HG02884 (cell line): Measurements from ENCODE around the gene CD80.

Experiments used
- ATAC-seq: cut with Tn5 transposase; IDR thresholded peaks from one replicate; pipeline ENCODE4 v1.9.1; 2021; ENCODE audit warnings: mild to moderate bottlenecking, moderate library complexity; ENCODE audit not compliant: unreplicated experiment

Gene CD80

DNA sequence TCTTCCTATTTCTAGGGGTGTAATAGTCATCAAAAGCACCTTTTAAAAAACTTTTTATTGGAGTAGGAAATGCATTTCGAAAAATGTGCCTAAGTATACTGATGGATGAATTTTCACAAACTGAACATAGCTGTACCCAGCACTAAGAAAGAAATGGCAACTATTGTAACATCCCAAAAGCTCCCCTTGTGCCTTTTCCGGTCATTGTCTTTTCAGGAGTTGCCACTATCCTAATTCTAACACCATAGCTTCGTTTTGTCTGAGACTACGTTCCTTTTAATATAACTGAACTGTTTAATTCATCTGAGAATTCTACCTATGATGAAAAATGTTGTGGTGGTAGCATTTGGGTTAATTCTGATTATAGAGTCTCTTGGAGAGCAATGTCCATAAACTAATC lies 59.1 kb downstream of the CD80 start:
- no peak for ATAC-seq

DNA sequence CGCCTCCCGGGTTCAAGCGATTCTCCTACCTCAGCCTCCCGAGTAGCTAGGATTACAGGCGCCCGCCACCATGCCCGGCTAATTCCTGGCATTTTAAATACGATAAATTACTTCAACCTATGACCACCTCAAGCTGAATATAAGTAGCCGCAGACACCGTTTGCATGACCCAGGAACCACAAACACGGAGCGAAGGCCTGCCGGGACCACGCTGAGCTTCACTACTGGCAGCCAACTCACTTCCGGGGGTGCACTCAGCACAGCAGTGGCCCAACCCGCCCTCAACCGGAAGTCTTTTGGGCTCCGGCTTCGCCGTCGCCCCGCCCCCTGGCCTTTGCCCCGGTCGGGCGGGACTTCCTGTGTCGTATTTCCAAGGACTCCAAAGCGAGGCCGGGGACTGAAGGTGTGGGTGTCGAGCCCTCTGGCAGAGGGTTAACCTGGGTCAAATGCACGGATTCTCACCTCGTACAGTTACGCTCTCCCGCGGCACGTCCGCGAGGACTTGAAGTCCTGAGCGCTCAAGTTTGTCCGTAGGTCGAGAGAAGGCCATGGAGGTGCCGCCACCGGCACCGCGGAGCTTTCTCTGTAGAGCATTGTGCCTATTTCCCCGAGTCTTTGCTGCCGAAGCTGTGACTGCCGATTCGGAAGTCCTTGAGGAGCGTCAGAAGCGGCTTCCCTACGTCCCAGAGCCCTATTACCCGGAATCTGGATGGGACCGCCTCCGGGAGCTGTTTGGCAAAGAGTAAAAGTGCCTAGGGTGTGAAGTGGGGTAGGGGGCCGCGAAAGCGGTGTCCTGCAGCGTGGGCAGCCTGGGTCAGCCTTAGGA lies 61.0 kb downstream of the CD80 start, which contains the start of gene TIMMDC1:
Gene TIMMDC1, plus strand, starts transcription at position 362 of the 826 bp plus-strand sequence. Its CDS starts 187 bp downstream, at position 549.
- peak; percentile 97 for ATAC-seq

DNA sequence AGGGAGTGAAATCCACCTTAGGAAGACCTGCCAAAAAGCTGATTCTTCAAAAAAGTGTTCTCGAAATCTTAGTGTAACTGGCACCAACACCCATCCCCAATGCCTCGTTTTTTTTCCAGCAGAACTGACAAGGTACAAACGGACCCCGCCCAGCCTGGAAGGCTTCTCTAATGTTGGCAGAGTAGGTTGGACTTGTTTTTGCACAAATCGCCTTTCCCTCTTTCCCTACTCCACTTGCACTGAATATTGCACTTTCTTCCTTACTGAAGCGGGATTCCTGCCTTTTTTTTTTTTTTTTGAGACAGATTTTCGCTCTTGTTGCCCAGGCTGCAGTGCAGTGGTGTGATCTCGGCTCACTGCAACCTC lies 61.6 kb downstream of the CD80 start:
- ATAC-seq: no peak

DNA sequence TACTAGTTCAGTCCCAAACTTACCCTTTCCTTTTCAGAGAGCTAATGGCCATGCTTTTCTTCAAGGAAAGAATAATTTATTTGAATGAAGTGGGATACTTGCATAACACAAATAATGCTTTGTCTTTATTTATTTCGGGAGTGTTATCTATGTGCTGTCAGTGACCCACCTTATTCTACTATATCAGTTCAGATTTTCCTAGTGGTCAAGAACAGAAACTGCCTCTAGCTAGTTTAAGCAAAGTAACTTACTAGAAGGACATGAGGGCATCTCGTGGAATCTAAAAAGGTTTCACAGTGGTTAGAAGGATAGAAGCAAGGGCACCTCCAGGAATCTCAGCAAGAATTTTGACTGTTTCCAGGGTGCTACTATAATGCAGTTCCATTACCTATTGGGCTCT lies 64.8 kb downstream of the CD80 start:
- no peak for ATAC-seq

DNA sequence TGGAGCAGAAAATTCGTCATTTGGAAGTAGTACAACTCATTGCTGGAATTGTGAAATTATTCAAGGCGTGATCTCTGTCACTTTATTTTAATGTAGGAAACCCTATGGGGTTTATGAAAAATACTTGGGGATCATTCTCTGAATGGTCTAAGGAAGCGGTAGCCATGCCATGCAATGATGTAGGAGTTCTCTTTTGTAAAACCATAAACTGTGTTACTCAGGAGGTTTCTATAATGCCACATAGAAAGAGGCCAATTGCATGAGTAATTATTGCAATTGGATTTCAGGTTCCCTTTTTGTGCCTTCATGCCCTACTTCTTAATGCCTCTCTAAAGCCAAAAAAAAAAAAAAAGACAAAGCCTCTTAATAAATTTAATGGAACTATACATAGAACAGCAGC lies 66.6 kb downstream of the CD80 start:
- ATAC-seq: no peak

DNA sequence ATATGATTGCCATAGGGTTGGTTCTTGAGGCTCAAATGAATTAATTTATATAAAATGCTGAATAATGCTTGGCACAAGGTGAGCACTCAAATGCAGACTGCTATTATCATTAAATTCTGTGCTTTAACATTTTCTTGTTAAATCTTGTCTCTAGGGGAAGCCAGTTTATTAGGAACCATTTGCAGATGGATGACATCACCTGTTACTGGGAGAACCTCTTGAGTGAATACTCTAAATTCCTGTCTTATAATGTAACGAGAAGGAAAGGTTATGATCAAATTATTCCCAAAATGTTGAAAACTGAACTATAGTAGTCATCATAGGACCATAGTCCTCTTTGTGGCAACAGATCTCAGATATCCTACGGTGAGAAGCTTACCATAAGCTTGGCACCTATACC lies 67.3 kb downstream of the CD80 start:
- ATAC-seq: no peak

DNA sequence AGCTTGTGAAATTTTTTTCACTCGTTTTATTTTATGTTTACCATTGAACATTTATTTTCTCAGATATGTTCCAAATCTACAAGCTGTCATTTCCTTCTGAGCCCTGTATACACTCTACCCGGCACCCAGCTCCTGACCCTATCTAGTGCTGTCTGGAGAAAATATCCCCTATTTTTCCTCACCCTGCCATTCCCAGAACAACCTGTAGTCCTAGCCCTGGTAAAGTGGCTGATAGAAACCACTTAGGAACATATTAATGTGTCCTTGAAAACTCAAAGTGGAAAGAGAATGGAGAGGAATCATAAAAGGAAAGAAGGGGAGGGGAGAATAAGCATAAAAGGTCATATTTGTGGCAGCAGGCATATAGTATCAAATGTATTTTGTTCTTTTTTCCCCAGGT lies 69.3 kb downstream of the CD80 start:
- no peak for ATAC-seq

DNA sequence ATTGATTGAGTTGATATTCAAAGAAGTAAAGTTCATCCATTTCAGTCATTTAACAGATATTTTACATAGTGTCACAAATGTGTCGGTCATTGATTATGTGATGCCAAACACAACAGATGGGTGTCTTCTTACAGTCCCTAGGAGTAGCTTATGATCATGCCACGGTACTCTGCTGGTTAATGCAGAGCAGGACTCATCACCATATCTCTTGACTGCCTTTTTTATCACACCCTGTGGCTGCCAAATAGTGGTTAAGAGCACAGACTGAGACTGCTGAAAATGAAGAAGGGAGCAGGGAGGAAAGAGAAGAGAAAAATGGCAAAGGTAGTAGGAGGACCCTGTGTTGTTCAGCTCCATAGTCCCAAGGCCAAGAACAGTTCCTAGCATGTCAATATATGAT lies 73.9 kb downstream of the CD80 start:
- no peak for ATAC-seq

DNA sequence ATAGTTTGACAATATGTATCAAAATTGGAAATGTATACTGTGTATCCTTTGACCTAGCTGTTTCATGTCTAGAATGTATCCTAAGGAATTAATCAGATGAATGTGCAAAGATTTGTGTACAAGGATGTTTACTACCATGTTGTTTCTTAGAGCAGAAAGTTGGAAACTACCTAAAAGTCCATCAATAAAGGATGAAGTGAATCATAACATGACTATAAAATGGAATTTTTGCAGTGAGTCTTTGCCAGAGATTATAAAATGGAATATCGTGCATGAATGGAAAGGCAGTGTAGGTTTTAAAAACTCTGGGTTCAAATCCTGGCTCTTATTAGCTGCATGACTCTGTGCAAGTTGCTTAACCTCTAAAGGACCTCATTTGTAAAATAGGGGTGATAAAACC lies 76.3 kb downstream of the CD80 start:
- ATAC-seq: no peak

DNA sequence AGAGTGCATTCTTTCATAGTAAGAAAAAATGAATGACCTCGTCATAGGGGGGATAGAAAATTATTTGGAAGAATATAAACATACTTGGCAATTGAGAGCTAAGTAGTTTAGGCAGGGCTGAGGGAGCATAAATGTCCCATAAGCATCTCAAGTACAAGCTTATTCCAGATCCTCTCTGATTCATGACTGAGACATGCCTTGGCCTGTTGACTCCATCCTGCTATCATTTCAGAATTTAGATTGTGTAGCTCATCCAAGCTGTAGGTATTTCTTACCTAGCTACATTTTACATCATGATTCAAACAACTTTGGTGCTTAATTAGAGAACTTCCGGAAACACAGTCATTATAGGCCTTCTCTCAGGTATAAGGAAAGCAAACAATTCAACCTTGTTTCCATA lies 78.3 kb downstream of the CD80 start:
- no peak for ATAC-seq
